ENCODE results near the gene GUCY1A1. TPM values are rescaled to one million over a fixed set of nuclear protein-coding genes. Genes with fewer than 3 reads are reported as not detected.

Gene GUCY1A1
- total RNA-seq, 2 experiments from 2014 or later = not detected

- no peak overlapping the region for H3K27ac Mint-ChIP-seq
- CTCF ChIA-PET = no interaction called here
- no peaks in the 10 kb centered on the region for H3K36me3 Mint-ChIP-seq (ENCODE audit: low read depth)
- H3K4me1 Mint-ChIP-seq (ENCODE audit: low read depth) = no peaks in the 10 kb centered on the region
- Histone ChIP-seq H3K9me3 (ENCODE audit: control insufficient read depth in 1 of 2, insufficient read depth in 1 of 2, low read length in 2 of 2) (peaks cover 0 to 7% of the 10 kb centered on the region in 2 experiments), H3K4me1 (ENCODE audit: insufficient read depth, low read length) (peaks cover 12% of the 10 kb centered on the region), H3K27ac (ENCODE audit: low read depth in 1 of 2, low read length in 2 of 2) (no peak overlapping the region), H3K4me3 (ENCODE audit: low read length) (no peak overlapping the region), H3K36me3 (ENCODE audit: insufficient read depth, low read length) (no peaks in the 10 kb centered on the region), H3K27me3 (ENCODE audit: control insufficient read depth in 1 of 2, insufficient read depth in 2 of 2, low read length in 2 of 2) (peaks cover 12 to 22% of the 10 kb centered on the region in 2 experiments)
- DNase-seq (no peak), ATAC-seq (ENCODE audit: poor library complexity) (no peak)
- TF ChIP-seq, protein P1, sequence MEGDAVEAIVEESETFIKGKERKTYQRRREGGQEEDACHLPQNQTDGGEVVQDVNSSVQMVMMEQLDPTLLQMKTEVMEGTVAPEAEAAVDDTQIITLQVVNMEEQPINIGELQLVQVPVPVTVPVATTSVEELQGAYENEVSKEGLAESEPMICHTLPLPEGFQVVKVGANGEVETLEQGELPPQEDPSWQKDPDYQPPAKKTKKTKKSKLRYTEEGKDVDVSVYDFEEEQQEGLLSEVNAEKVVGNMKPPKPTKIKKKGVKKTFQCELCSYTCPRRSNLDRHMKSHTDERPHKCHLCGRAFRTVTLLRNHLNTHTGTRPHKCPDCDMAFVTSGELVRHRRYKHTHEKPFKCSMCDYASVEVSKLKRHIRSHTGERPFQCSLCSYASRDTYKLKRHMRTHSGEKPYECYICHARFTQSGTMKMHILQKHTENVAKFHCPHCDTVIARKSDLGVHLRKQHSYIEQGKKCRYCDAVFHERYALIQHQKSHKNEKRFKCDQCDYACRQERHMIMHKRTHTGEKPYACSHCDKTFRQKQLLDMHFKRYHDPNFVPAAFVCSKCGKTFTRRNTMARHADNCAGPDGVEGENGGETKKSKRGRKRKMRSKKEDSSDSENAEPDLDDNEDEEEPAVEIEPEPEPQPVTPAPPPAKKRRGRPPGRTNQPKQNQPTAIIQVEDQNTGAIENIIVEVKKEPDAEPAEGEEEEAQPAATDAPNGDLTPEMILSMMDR (IDR thresholded peaks at IDR 0.05) = no peak
- peaks cover 26% of the 10 kb centered on the region for H3K27me3 Mint-ChIP-seq
- H3K4me3 Mint-ChIP-seq = no peak overlapping the region
- intact Hi-C loops (cut with DNase I, micrococcal nuclease) = no loop called here
- H3K9me3 Mint-ChIP-seq = no peaks in the 10 kb centered on the region
- POLR2A ChIA-PET = no interaction called here
Measured at GRCh38 chr4:155761916-155762315, 95.3 kb downstream of the GUCY1A1 start.

GRCh38 chr4:155762334-155762733 is 95.7 kb downstream of the GUCY1A1 start:
- Histone ChIP-seq H3K36me3 (ENCODE audit: insufficient read depth, low read length) (no peaks in the 10 kb centered on the region), H3K27me3 (ENCODE audit: control insufficient read depth in 1 of 2, insufficient read depth in 2 of 2, low read length in 2 of 2) (peaks cover 12 to 22% of the 10 kb centered on the region in 2 experiments), H3K4me3 (ENCODE audit: low read length) (no peak overlapping the region), H3K27ac (ENCODE audit: low read depth in 1 of 2, low read length in 2 of 2) (no peak overlapping the region), H3K4me1 (ENCODE audit: insufficient read depth, low read length) (peaks cover 12% of the 10 kb centered on the region), H3K9me3 (ENCODE audit: control insufficient read depth in 1 of 2, insufficient read depth in 1 of 2, low read length in 2 of 2) (peaks cover 0 to 7% of the 10 kb centered on the region in 2 experiments)
- CTCF ChIA-PET = no interaction called here
- ATAC-seq (ENCODE audit: poor library complexity) (no peak), DNase-seq (no peak)
- no peaks in the 10 kb centered on the region for H3K36me3 Mint-ChIP-seq (ENCODE audit: low read depth)
- TF ChIP-seq, protein P1 (IDR thresholded peaks at IDR 0.05) = no peak
- POLR2A ChIA-PET = no interaction called here
- H3K27ac Mint-ChIP-seq = no peak overlapping the region
- H3K9me3 Mint-ChIP-seq = no peaks in the 10 kb centered on the region
- H3K27me3 Mint-ChIP-seq = peaks cover 23% of the 10 kb centered on the region
- intact Hi-C loops (cut with DNase I, micrococcal nuclease) = no loop called here
- no peak overlapping the region for H3K4me3 Mint-ChIP-seq
- H3K4me1 Mint-ChIP-seq (ENCODE audit: low read depth) = no peaks in the 10 kb centered on the region

- Histone ChIP-seq H3K27ac (ENCODE audit: low read depth in 1 of 2, low read length in 2 of 2) (no peak overlapping the region), H3K4me3 (ENCODE audit: low read length) (no peak overlapping the region), H3K4me1 (ENCODE audit: insufficient read depth, low read length) (peaks cover 11% of the 10 kb centered on the region), H3K9me3 (ENCODE audit: control insufficient read depth in 1 of 2, insufficient read depth in 1 of 2, low read length in 2 of 2) (peaks cover 0 to 7% of the 10 kb centered on the region in 2 experiments), H3K27me3 (ENCODE audit: control insufficient read depth in 1 of 2, insufficient read depth in 2 of 2, low read length in 2 of 2) (peaks cover 10 to 19% of the 10 kb centered on the region in 2 experiments), H3K36me3 (ENCODE audit: insufficient read depth, low read length) (no peaks in the 10 kb centered on the region)
- POLR2A ChIA-PET = no interaction called here
- Mint-ChIP-seq H3K4me1 (ENCODE audit: low read depth) (no peaks in the 10 kb centered on the region), H3K27me3 (peaks cover 11% of the 10 kb centered on the region), H3K36me3 (ENCODE audit: low read depth) (no peaks in the 10 kb centered on the region), H3K4me3 (no peak overlapping the region), H3K27ac (no peak overlapping the region), H3K9me3 (no peaks in the 10 kb centered on the region)
- DNase-seq (no peak), ATAC-seq (ENCODE audit: poor library complexity) (no peak)
- TF ChIP-seq, protein P1 (IDR thresholded peaks at IDR 0.05) = no peak
- intact Hi-C loops (cut with DNase I, micrococcal nuclease) = no loop called here
- CTCF ChIA-PET = no interaction called here
Measured at GRCh38 chr4:155763551-155763950, 96.9 kb downstream of the GUCY1A1 start.

Measured in CD4-positive, alpha-beta T cell (primary cell).